ENCODE measurements around the gene GSTO2.

GRCh38 chr10:104240078-104240477, 28.9 kb upstream of the GSTO2 start:
- TF ChIP-seq, protein P1, sequence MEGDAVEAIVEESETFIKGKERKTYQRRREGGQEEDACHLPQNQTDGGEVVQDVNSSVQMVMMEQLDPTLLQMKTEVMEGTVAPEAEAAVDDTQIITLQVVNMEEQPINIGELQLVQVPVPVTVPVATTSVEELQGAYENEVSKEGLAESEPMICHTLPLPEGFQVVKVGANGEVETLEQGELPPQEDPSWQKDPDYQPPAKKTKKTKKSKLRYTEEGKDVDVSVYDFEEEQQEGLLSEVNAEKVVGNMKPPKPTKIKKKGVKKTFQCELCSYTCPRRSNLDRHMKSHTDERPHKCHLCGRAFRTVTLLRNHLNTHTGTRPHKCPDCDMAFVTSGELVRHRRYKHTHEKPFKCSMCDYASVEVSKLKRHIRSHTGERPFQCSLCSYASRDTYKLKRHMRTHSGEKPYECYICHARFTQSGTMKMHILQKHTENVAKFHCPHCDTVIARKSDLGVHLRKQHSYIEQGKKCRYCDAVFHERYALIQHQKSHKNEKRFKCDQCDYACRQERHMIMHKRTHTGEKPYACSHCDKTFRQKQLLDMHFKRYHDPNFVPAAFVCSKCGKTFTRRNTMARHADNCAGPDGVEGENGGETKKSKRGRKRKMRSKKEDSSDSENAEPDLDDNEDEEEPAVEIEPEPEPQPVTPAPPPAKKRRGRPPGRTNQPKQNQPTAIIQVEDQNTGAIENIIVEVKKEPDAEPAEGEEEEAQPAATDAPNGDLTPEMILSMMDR (IDR thresholded peaks at IDR 0.05; ENCODE audit: poor library complexity), result no peak
- no peak for TF ChIP-seq EZH2phosphoT487 (IDR thresholded peaks at IDR 0.05; ENCODE audit: low read depth, severe bottlenecking, unreplicated experiment)

Data from hepatocyte (in vitro differentiated cells).